Stimulated activated CD8-positive, alpha-beta memory T cell treated with anti-CD3 and anti-CD28 coated beads, Interleukin-12 subunit alpha, Interleukin-12 subunit beta, amount 100 ng/mL, for 1 hour (primary cell): Measurements from ENCODE around the gene HAT1.
"Not testable (repeated sequence)": the region's sequence is repeated elsewhere in the genome, so short reads cannot be mapped to it uniquely, and the experiment has no call there.

Experiments
- DNase-seq: peaks from one replicate; pipeline ENCODE4 v3.0.0-alpha.2; 2020; ENCODE audit warnings: low read depth

Gene HAT1, protein sequence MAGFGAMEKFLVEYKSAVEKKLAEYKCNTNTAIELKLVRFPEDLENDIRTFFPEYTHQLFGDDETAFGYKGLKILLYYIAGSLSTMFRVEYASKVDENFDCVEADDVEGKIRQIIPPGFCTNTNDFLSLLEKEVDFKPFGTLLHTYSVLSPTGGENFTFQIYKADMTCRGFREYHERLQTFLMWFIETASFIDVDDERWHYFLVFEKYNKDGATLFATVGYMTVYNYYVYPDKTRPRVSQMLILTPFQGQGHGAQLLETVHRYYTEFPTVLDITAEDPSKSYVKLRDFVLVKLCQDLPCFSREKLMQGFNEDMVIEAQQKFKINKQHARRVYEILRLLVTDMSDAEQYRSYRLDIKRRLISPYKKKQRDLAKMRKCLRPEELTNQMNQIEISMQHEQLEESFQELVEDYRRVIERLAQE

DNA sequence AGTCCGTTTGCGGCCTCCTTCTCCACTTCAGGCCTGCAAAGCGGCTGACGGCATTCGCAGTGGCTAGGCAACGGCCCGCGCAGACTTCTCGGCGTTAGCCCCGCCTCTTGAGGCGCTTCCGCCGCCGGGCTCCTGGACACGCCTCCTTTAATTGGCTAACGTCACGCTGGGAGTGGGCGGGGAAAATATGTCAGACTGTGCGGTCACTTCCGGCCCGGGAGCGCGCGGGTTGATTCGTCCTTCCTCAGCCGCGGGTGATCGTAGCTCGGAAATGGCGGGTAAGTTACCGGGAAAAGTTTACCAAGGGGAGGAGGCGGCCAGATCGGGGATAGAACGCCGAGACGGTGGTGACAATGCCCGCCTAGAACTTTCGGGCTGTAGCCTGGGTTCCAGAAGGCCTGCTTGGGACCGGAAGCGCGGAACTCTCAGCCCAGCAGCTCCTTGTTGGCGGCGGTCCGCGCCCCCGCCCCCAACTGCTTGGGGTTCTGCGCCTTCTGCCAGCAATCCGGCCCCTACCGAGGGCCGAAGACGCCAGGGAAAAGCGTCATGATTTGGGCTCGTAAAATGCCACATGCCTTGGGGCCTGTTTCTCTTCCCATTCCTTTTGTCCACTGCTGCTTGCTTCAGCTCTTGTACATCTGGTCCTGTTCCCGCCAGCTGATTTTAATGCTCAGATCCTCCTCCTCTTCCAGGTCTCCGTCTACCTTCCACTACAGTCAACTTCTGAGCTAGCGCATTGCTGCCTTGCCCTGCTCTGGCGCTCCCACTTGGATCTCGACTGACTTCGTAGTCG is at the start of gene HAT1:
Gene HAT1, plus strand, starts transcription at position 232 of the 793 bp plus-strand sequence. Its CDS starts 40 bp downstream, at position 272.
- DNase-seq, result peak; percentile 97

DNA sequence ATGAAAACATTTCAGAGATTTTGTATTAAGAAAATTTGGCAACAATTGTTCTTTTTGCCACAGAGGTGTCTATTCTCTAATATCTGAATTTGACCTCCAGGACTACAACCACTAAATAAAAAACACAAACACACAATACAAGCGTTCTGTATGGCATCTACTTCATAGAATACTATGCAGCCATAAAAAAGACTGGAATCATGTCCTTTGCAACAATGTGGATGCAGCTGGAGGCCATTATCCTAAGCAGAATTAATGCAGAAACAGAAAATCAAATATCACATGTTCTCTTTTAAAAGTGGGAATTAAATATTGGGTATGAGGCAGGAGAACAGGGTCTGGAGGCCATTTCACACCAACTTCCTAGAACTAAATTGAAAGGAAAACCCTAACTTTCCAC is 47.7 kb upstream of the HAT1 start:
- no peak for DNase-seq

DNA sequence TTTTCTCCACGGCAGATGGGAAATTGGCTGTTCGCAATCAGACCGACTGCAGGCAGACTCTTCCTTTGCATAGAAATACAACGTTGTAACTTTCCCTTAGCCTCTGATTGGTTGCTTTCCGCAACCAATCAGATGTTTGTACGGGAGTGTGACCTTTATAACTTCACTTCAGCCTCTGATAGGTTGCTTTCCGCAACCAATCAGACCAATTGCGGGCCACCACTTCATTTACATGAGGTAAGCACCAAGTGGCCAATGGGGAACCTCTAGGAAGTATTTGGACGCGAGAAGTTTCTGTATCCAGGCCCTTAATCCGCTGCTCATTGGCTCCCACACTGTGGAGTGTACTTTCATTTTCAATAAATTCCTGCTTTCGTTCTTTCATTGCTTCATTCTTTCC is 47.3 kb upstream of the HAT1 start:
- no peak for DNase-seq

DNA sequence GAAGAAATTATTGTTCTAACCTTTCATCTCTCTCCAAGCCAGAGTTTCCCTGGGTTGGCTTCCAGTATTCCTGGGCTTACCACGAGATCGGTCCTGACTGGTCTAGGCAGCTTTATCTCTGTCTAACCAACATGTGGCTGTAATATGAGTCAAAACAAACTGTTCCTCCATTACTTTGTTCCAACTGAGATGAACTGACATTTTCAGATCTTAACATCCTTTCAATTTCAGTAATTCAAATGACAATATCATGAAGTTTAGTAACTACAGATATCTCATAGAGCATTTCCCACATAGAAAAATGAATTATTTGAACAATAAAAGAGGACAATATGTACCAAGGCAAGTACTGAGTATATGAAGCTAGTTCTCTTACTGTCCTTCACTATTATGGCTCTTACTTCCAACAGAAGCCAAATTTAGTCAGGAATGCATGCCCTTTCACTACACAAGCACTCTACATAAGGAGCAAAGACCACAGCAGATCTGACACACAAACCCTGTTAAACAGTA is 43.7 kb upstream of the HAT1 start:
- no peak for DNase-seq

DNA sequence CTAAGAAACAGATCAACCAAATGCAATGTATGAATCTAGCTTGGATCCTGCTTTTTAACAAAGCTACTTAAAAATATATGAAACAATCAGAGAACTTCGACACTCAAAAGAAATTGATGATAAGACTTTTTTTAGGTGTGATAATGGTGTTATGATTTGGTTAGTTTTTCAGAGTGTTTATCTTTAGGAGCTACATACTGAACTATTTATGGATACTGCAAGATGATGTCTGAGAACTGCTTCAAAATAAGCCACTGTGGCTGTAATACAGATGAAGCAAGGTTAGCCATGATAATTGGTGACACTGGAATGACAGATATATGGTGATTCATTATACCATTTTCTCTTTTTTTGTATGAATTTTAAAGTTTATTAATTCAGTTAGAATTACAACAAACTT is 42.4 kb upstream of the HAT1 start:
- no peak for DNase-seq

DNA sequence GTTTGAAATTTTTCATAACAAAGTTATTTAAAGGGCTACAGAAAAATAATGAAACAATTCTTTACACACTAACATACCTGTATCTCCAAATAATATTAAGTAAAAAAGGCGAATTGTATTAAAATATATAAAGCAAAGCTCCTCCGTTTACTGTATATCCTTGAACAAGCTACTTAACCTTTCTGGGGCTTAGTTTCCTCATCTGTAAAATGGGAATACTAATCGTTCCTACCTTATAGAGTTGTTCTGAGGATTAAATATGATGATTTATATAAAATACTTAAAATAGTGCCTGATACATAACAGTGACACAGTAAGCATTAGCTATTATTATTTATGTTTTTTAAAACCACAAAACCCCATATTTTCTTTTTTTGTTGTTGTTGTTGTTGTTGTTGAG is 41.5 kb upstream of the HAT1 start:
- DNase-seq, result no peak

DNA sequence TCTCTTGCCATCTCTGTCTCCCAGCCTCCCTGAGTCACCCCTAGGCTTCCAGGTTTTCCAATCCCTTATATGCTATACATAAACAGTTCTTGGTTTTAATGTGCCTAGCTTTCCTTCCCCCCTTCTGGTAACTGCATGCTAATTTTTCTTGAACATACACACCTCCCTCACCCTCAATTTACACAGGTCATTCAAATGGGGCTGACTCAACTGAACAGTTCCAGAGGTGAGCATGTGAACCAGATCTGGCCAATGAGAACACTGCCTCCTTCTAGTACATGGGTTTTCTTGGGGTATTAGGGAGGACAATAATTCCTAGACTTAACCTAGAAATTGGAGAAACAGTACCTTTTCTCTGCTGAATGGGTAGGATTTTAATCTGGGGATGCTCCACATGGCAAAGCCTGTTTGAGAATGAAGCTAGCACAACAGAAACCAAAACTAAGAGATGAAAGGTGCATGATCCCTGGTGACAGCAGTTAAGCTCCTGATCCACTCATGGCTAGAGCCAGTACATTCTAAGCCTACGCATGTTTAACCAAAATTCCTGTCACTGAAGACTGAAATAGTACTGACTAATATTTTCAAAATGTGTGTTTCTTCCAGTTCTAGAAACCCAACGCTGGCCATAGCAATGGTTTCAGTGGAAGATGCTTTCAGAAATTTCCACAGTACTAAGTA is 40.0 kb upstream of the HAT1 start:
- DNase-seq, result no peak

DNA sequence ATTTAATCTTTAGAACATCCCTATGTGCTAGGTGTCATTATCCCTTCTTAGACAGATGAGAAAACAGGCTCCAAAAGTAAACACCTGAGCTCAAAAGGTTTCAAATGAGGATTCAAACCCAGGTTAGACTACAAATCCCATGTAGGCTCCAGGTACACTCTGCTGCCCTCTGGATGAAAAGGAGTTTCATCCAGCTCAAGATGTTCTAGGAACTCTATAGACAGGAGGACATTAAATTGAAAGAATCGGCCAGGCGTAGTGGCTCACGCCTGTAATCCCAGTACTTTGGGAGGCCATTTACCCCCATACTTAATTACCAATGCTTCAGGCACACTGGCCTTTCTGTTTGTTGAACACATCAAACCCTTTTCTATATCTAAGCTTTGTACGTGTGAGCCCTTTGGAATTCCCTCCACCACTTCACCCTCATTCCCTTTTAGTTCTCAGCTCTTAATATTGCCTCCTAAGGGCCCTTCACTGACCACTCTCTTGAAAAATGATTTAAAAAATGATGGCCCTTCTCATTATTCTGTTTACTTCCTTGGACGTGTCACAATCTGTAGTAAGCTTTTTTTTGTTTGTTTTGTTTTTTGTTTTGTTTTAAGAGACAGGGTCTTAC is 38.9 kb upstream of the HAT1 start:
- no peak for DNase-seq

DNA sequence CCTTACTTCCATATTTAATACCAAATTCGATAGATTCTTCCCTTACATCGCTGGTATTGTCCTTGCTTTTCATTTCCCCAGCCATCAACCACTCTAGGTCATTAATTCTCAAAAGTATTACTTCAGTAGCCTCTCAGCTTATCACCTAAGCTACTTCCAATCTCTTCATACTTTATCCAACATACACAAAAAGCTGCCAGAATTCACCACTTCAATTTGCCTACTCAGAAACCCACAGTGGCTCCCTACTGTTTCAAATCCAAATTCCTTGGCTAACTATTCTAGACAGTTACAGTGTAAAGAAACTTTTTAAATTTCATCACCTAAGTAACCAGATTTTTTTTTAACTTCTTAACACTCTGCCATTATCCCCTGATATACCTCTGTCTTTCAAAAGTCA is 32.9 kb upstream of the HAT1 start:
- no peak for DNase-seq

DNA sequence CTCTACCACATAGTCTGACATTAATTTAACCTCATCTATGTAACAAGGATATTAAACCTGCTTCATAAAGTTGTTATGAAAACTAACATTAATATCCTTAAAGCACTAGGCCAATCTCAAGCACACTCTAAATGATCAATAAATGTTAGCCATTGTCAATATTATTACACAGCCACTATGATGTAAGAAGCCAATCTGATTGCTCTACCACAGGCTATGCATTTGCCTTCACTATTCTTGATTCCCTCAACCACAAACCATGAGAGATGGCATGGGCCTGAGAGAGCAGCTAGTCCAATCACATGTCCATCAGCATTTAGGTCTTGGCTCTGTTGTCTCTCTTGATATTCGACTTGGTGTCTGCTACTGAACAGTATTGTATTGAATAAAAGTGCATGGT is 32.5 kb upstream of the HAT1 start:
- DNase-seq, result no peak

DNA sequence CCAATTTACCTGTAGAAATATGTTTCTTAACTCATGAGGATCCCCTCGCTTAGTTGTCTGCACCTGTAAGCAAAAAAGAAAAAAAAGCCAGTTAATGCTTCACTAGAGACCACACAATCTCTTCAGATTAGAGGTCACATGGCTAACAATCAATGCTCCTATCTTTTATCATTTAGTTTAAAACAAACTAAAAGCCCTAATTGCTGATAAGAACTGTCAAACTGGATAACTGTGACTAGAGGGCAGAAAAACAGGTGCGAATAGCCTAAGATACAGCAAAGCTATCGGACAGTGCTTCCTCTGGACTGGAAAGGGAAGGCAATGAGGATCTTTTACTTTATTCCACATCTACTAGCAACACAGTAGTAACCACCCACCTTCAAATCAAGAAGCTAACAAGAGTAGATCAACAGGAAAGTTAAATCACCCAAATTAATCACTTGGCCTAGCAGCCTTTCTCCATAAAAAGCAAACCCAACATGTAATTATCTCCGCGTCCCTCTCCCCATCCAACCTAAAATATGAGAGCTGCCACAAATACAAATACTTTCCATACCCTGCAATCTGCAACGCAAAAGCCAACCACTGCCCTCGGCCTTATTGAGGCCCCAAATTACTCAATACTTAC is 29.0 kb upstream of the HAT1 start:
- no peak for DNase-seq

DNA sequence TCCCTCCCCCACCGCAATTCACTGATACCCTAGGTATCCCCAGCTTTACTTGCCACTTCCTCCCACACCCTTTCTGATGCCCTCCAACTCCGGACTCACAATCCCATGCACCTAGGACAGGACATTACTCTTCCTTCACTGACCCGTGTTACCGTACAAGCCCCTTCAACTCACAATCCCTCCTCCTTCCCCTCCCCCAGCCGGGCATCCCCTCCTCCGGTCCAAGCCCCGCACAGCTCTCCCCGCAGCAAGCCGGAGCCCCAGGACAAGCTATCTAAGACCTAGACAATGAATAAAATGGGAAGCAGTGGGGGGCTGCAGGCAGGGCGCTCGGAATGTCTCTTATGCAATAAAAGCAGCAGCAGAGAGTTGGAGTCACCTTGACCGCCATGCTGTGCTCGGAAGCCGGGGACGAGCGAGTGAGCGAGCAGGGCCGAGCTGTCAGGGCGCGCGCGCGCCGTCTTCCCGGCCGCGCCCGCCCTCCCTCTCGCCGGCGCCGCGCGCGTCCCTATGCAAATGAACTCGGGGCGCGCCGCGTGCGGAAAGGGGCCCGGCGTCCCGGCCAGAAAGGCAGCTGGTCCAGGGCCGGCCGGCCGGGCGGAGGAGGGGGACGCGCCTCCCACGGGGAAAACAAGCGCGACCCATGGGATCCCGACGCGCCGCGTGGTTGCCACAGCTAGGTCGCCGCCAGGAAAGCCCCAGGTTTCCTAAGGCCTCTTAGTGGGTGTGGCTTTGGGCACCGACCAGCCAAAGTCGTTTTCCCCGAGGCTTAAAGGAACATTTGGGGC is 28.2 kb upstream of the HAT1 start, which contains the start of gene SLC25A12:
Gene SLC25A12, minus strand, starts transcription at position 421 of the 788 bp plus-strand sequence. Its CDS starts 30 bp downstream, at position 391.
- DNase-seq, result peak; percentile 57

DNA sequence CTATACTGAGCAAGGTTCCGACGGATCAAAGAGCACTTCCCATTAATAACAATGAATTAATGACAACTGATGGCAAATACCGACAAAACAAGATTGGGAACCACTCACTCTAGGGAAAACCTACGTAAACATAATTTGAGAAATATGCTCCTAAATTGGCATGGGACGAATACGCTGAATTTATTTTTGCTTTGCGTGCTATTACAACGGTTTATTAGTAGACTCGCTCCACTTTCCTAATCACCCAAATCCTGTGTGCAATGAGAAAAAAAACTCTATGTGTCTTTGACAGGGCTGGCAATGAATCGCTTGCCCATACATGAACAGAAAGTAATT is 27.7 kb upstream of the HAT1 start:
- no peak for DNase-seq

DNA sequence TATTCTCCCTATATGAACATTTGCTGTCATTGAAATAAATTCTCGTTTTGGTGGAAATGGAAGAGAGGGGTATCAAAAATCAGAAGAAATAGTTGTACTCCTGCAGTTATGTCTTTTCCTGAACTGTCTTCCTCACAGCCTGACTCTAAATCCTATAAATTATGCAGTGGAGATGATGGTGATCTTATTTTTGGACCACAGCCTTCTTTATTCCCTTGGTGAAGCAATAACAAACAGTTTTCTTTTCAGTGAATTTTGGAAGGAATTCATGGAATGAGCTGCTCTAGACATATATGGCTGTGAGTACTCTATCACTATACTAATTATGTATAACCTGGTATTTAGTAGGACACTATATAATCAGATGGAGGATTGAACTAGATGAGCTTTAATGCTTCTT is 26.5 kb upstream of the HAT1 start:
- DNase-seq, result no peak

DNA sequence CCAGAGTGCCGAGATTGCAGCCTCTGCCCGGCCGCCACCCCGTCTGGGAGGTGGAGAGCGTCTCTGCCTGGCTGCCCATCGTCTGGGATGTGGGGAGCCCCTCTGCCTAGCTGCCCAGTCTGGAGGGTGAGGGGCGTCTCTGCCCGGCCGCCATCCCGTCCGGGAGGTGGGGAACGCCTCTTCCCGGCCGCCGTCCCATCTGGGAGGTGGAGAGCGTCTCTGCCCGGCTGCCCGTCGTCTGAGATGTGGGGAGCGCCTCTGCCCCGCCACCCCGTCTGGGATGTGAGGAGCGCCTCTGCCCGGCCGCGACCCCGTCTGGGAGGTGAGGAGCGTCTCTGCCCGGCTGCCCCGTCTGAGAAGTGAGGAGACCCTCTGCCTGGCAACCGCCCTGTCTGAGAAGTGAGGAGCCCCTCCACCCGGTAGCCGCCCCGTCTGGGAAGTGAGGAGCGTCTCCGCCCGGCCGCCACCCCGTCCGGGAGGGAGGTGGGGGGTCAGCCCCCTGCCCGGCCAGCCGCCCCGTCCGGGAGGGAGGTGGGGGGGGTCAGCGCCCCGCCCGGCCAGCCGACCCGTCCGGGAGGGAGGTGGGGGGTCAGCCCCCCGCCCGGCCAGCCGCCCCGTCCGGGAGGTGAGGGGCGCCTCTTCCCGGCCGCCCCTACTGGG is 22.5 kb upstream of the HAT1 start:
- DNase-seq, result not testable (repeated sequence)

DNA sequence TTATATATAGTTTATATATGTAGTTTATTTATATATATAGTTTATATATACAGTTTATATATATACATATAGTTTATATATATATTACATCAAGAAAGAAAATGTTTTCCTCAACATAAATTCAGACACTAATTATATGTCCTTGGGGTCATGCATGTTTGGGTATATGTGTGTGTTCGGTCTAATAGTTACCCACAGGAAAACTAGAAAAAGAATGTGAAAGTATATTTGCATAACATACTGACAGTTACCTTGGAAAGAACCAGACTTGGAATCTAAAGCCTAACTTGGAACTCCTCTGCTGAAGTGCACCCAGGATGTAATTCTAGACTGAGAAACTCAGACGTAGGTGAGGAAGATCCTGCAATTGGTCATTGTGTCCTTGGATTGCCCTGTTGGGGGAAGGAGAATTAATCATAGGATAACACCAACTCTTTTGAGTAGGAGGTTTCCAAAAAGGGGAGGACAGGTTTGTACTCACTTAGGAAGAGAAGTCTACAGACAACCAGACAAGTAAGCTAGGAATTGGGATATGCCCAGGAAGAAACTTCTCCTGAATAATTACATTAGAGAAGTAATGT is 19.3 kb upstream of the HAT1 start:
- no peak for DNase-seq

DNA sequence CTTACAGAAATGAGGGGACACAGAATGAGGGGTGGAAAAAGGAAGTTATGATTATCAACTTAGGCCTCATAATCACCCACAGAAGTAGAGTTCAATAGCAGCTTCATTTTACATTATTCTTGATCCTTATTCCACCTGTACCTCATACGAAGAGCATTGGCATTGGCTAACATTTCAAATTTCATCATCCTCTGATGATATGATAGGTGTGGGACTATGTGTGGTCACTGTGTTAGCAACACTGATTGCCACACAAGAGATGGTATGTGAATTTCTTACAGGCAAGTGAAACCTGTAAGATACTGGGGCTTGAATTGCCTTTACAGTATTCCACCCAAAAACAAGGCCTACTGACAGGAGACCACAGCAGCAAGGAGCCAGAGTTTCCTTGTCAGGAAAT is 14.0 kb upstream of the HAT1 start:
- no peak for DNase-seq

DNA sequence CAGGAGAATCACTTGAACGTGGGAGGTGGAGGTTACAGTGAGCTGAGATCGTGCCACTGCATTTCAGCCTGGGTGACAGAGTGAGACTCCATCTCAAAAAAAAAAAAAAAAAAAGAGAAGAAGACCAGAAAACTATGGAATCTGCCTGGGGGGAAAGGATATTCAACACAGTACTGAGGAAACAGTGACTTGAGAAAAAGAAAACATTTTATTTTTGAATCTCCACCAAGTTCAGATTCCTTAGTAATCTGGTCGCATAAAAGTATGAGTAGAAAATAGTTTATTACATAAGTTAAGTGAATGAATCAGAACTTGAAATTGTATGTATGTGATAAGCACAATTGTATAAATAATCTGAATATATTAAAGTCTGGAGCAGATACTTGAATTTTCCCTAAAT is 13.0 kb upstream of the HAT1 start:
- DNase-seq, result no peak

DNA sequence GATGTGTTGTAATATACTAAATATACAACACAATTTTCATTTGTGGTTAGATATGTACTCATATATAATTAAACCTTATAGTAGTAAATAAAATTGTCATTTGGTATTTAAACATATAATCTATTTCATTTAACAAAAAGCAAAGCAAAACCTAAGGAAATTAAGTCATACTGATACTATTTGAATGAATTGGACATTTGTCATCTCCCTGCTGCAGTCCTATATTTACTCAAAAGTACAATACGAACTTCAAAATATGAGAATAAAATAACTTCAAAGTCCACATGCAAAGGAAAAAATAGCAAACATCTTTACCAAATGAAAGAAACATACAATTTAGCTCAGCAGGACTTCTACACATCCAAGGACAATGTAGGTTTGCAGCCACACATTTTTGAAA is 11.8 kb upstream of the HAT1 start:
- no peak for DNase-seq

DNA sequence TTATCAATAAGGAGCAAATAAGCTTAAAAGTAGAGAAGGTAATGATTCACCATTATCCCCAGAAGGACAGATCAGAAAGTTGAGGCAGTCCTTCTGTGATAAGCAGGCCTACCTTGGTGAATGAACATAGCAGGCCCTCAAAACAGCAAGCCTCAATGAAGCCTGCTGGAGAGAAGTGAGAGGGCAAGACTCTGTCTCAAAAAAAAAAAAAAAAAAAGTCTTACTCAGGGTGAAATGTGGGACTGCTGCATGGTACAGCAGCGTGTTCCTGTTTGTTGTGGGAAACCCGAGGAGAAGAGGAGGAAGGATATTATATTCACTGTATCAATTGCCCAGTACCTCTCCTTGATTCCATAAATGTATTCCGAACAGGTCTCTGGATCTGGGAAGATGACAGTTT is 8.7 kb upstream of the HAT1 start:
- DNase-seq, result no peak
